HepG2 (cell line): Measurements from ENCODE around the gene ASB17. TPM values are rescaled to one million over a fixed set of nuclear protein-coding genes. Genes with fewer than 3 reads are reported as not detected.

Experiments
- ATAC-seq: fragments of 200-7000 bp; cut with Tn5 transposase; 3 replicates; pipeline ENCODE4 v1.9.1; 2020; ENCODE audit warnings: mild to moderate bottlenecking, moderate library complexity
- BruUV-seq: library from RNA; stranded (reverse); fragments of 400-500 nt; replicated peaks from 2 replicates; lab custom pipeline; 2021; lab: Mats Ljungman, UMichigan
- CTCF ChIA-PET: fragments of 300-600 bp; formaldehyde crosslinking; extraction: SDS; loops from one replicate; lab custom pipeline; 2021; ENCODE audit warnings: low total read pairs, inconsistent platforms, low intra/inter-chr PET ratio; lab: Yijun Ruan, JAX
- POLR2A ChIA-PET: fragments of 350-600 bp; sonication (Branson Sonifier 250); formaldehyde crosslinking; loops from one replicate; lab custom pipeline; 2020; ENCODE audit warnings: antibody characterized with exemption, inconsistent platforms; lab: Yijun Ruan, JAX
- DNase-seq: peaks from one replicate; pipeline ENCODE4 v3.0.0-alpha.2; 2015; ENCODE audit warnings: low spot score
- FAIRE-seq: peaks from 3 replicates; lab custom pipeline; 2011; peaks lifted over from hg19 to GRCh38; lab: Jason Lieb, UNC
- H2AFZ ChIP-seq: one replicate; pipeline ENCODE4 v1.6.1; 2011; ENCODE audit warnings: low read length, inconsistent platforms
- H3K27ac ChIP-seq: fragments of 300-600 bp; 3 replicates; pipeline ENCODE4 v1.8.0; 2011; ENCODE audit warnings: mixed run types, mild to moderate bottlenecking, mixed read lengths, low read length, inconsistent platforms; ENCODE audit not compliant: insufficient read depth; ENCODE audit errors: extremely low read length
- H3K27me3 ChIP-seq, 2 experiments: fragments of 200-600 bp in 1 of 2; 2 replicates in 1 of 2; 3 replicates in 1 of 2; pipeline versions ENCODE4 v1.6.0 to v1.8.0; 2011; ENCODE audit warnings: low read length in 2 of 2, mild to moderate bottlenecking in 2 of 2, moderate library complexity in 2 of 2, inconsistent platforms in 1 of 2; ENCODE audit not compliant: insufficient read depth in 2 of 2, control insufficient read depth in 1 of 2
- H3K36me3 ChIP-seq, 2 experiments: fragments of 200-600 bp in 1 of 2; replicated peaks in 1 of 2; 2 replicates in 1 of 2; 3 replicates in 1 of 2; pipeline versions ENCODE4 v1.5.1 to v1.8.0; 2011; ENCODE audit warnings: low read length in 2 of 2, inconsistent platforms in 1 of 2; ENCODE audit not compliant: insufficient read depth in 2 of 2, control insufficient read depth in 1 of 2
- H3K4me1 ChIP-seq: 2 replicates; pipeline ENCODE4 v1.5.1; 2012; ENCODE audit warnings: low read length, inconsistent platforms; ENCODE audit not compliant: insufficient read depth
- H3K4me2 ChIP-seq: 2 replicates; pipeline ENCODE4 v1.6.0; 2011; ENCODE audit warnings: low read depth, low read length, inconsistent platforms
- H3K4me3 ChIP-seq, 3 experiments: fragments of 200-600 bp in 1 of 3; sonication (generic), shearing (Covaris generic) in 1 of 3; replicated peaks in 1 of 3; 2 replicates each; pipeline ENCODE4 v1.5.1; 2011 to 2016; ENCODE audit warnings: low read length in 3 of 3, inconsistent platforms in 2 of 3, low read depth in 2 of 3, mild to moderate bottlenecking in 2 of 3, control low read depth in 1 of 3, mixed read lengths in 1 of 3; ENCODE audit not compliant: insufficient read depth in 1 of 3
- H3K79me2 ChIP-seq: one replicate; pipeline ENCODE4 v1.6.1; 2011; ENCODE audit warnings: low read length, inconsistent platforms; ENCODE audit not compliant: insufficient read depth
- H3K9ac ChIP-seq: 2 replicates; pipeline ENCODE4 v1.6.0; 2011; ENCODE audit warnings: mild to moderate bottlenecking, low read depth, low read length, inconsistent platforms; ENCODE audit not compliant: insufficient read depth
- H3K9me3 ChIP-seq: 2 replicates; pipeline ENCODE4 v1.5.1; 2012; ENCODE audit warnings: mild to moderate bottlenecking, low read length
- H4K20me1 ChIP-seq: 2 replicates; pipeline ENCODE4 v1.6.0; 2011; ENCODE audit warnings: inconsistent platforms, mild to moderate bottlenecking, low read length, moderate library complexity; ENCODE audit not compliant: insufficient read depth
- AHDC1 ChIP-seq: sonication (generic); formaldehyde crosslinking; IDR thresholded peaks from 2 replicates; pipeline ENCODE4 v1.5.1; 2020; ENCODE audit warnings: mild to moderate bottlenecking, missing genetic modification reagents, borderline replicate concordance
- BCL6 ChIP-seq: IDR thresholded peaks from 2 replicates; pipeline ENCODE4 v1.6.1; 2016; ENCODE audit warnings: missing genetic modification reagents, missing compliant biosample characterization
- CAMTA2 ChIP-seq: sonication (generic); formaldehyde crosslinking; IDR thresholded peaks from 2 replicates; pipeline ENCODE4 v1.4.0; 2020; ENCODE audit warnings: mild to moderate bottlenecking, missing genetic modification reagents, borderline replicate concordance
- JUND ChIP-seq: sonication (generic); formaldehyde crosslinking; IDR thresholded peaks from 2 replicates; pipeline ENCODE4 v1.8.0; 2022; ENCODE audit warnings: mild to moderate bottlenecking, missing genetic modification reagents
- KAT8 ChIP-seq: IDR thresholded peaks from 2 replicates; pipeline ENCODE4 v1.6.1; 2016; ENCODE audit warnings: missing genetic modification reagents, missing compliant biosample characterization
- LCORL ChIP-seq, 2 experiments: fragments of 450-650 bp in 1 of 2; sonication (generic) in 1 of 2; formaldehyde crosslinking in 1 of 2; IDR thresholded peaks; 2 replicates each; pipeline versions ENCODE4 v1.5.0 to v1.6.1; 2017 to 2020; ENCODE audit warnings: antibody characterized with exemption in 1 of 2, missing genetic modification reagents in 1 of 2
- POLR2AphosphoS2 ChIP-seq: IDR thresholded peaks from 2 replicates; pipeline ENCODE4 v1.6.1; 2011; ENCODE audit warnings: low read depth, low read length, improper control_type of control experiment
- RARG ChIP-seq: sonication (generic); formaldehyde crosslinking; IDR thresholded peaks from 2 replicates; pipeline ENCODE4 v1.4.0; 2020; ENCODE audit warnings: low read depth, mild to moderate bottlenecking, missing genetic modification reagents
- TAF1 ChIP-seq: sonication (generic); formaldehyde crosslinking; IDR thresholded peaks from 2 replicates; pipeline ENCODE4 v1.4.0; 2020; ENCODE audit warnings: missing genetic modification reagents
- TCF12 ChIP-seq, 2 experiments: fragments of 450-650 bp in 1 of 2; sonication (generic) in 1 of 2; formaldehyde crosslinking in 1 of 2; IDR thresholded peaks; 2 replicates each; pipeline versions ENCODE4 v1.6.1 to v1.8.0; 2017 to 2022; ENCODE audit warnings: antibody characterized with exemption in 1 of 2, mild to moderate bottlenecking in 1 of 2, missing genetic modification reagents in 1 of 2, moderate library complexity in 1 of 2
- TGIF2 ChIP-seq: IDR thresholded peaks from 2 replicates; pipeline ENCODE4 v1.6.1; 2016; ENCODE audit warnings: control low read depth, missing compliant biosample characterization
- TMF1 ChIP-seq: sonication (generic); formaldehyde crosslinking; IDR thresholded peaks from 2 replicates; pipeline ENCODE4 v1.8.1; 2022; ENCODE audit warnings: low read depth, missing genetic modification reagents
- ZBTB38 ChIP-seq: sonication (generic); formaldehyde crosslinking; IDR thresholded peaks from 2 replicates; pipeline ENCODE4 v1.5.1; 2020; ENCODE audit warnings: mild to moderate bottlenecking, missing genetic modification reagents
- ZNF432 ChIP-seq: sonication (generic); formaldehyde crosslinking; IDR thresholded peaks from 2 replicates; pipeline ENCODE4 v1.5.0; 2020; ENCODE audit warnings: missing genetic modification reagents, mild to moderate bottlenecking, borderline replicate concordance
- ZNF674 ChIP-seq: sonication (generic); formaldehyde crosslinking; IDR thresholded peaks from 2 replicates; pipeline ENCODE4 v1.5.0; 2020; ENCODE audit warnings: low read depth, mild to moderate bottlenecking, missing genetic modification reagents
- ZNF780A ChIP-seq: sonication (generic); formaldehyde crosslinking; IDR thresholded peaks from 2 replicates; pipeline ENCODE4 v1.8.0; 2022; ENCODE audit warnings: mild to moderate bottlenecking, missing genetic modification reagents, moderate library complexity
- WGBS: methylation state at CpG from one replicate; pipeline ENCODE4 v1.1.6; 2017; ENCODE audit warnings: low lambda C conversion rate; 5-methylcytosine and 5-hydroxymethylcytosine counted together
- in situ Hi-C: cut with HindIII; loops from 2 replicates; pipeline ENCODE4 v1.10.0; 2017; ENCODE audit warnings: low pct_unique_long_range_greater_than_20kb; ENCODE audit not compliant: extremely low pct_ligation_motif_present
- intact Hi-C: fragments of 100-400 bp; cut with micrococcal nuclease; formaldehyde crosslinking; loops from one replicate; pipeline ENCODE4 v1.10.0; 2022; ENCODE audit not compliant: unreplicated experiment
- polyA plus RNA-seq, 8 experiments: library from polyadenylated mRNA; depleted of rRNA in 3 of 8; stranded (reverse) in 7 of 8; unstranded in 1 of 8; fragments of >200 nt; fragmentation: Illumina TruSeq in 4 of 8; extraction: Trizol in 4 of 8; gene quantifications; 2 replicates each; pipeline versions ENCODE4 v1.2.1 to v1.2.3, GENCODE V29; 2011 to 2016; ENCODE audit warnings: low read depth in 4 of 8, missing spikeins in 1 of 8, mixed read lengths in 1 of 8; ENCODE audit not compliant: insufficient read depth in 1 of 8
- total RNA-seq, 5 experiments: library from RNA; depleted of rRNA; stranded (reverse); fragments of >200 nt; fragmentation: Illumina TruSeq; extraction: Trizol; gene quantifications; 2 replicates each; pipeline ENCODE4 v1.2.3, GENCODE V29; 2016; ENCODE audit warnings: low read depth in 1 of 5

ASB17 gene
- total and polyA plus RNA-seq, 2 of the 13 experiments (the other 11 are each of a cell fraction or from before 2014, with no cell fraction given), result not detected

GRCh38 chr1:75884437-75884836 lies 47.8 kb downstream of the ASB17 start:
- Histone ChIP-seq H2AFZ (no peak overlapping the region), H3K36me3 (no peaks in the 10 kb centered on the region), H3K4me3 (no peak overlapping the region), H4K20me1 (no peaks in the 10 kb centered on the region), H3K9me3 (no peaks in the 10 kb centered on the region), H3K79me2 (no peaks in the 10 kb centered on the region), H3K27me3 (no peaks in the 10 kb centered on the region), H3K9ac (no peak overlapping the region), H3K27ac (no peak overlapping the region), H3K4me2 (no peak overlapping the region), H3K4me1 (no peaks in the 10 kb centered on the region)
- no peak for DNase-seq
- in situ Hi-C loops, result no loop called here
- intact Hi-C loops, result no loop called here
- TF ChIP-seq CAMTA2 (CRISPR knock-in tag) (no peak), TAF1 (CRISPR knock-in tag) (no peak), ZNF780A (no peak), ZNF432 (CRISPR knock-in tag) (no peak), JUND (no peak), ZBTB38 (no peak), TMF1 (CRISPR knock-in tag) (no peak), POLR2AphosphoS2 (no peak), LCORL (IDR thresholded peaks at IDR 0.05) (no peak), LCORL (CRISPR knock-in tag; IDR thresholded peaks at IDR 0.05) (no peak), RARG (CRISPR knock-in tag) (no peak)
- FAIRE-seq, result no peak
- no TSS peak for BruUV-seq
- POLR2A ChIA-PET, result no interaction called here
- ATAC-seq, result no peak
- CTCF ChIA-PET, result no interaction called here
- WGBS, result 7% methylated on average over 1 of the region's 1 CpG

- ChIA-PET CTCF (no interaction called here), POLR2A (no interaction called here)
- Histone ChIP-seq H3K36me3 (no peaks in the 10 kb centered on the region), H3K9ac (no peak overlapping the region), H3K4me3 (no peak overlapping the region), H3K4me2 (no peak overlapping the region), H3K27ac (no peak overlapping the region), H3K79me2 (no peaks in the 10 kb centered on the region), H4K20me1 (no peaks in the 10 kb centered on the region), H3K9me3 (no peaks in the 10 kb centered on the region), H3K27me3 (no peaks in the 10 kb centered on the region), H3K4me1 (no peaks in the 10 kb centered on the region), H2AFZ (no peak overlapping the region)
- DNase-seq, result no peak
- WGBS, result 0% methylated on average over 1 of the region's 1 CpG
- FAIRE-seq, result no peak
- intact Hi-C loops, result no loop called here
- no peak for ATAC-seq
- no TSS peak for BruUV-seq
- in situ Hi-C loops, result no loop called here
- no peak for TF ChIP-seq KAT8 (CRISPR knock-in tag)
- no peak for TF ChIP-seq TCF12 (IDR thresholded peaks at IDR 0.05)
- no peak for TF ChIP-seq TCF12 (CRISPR knock-in tag; IDR thresholded peaks at IDR 0.05)
- TF ChIP-seq AHDC1 (CRISPR knock-in tag), result no peak
- no peak for TF ChIP-seq BCL6
- no peak for TF ChIP-seq ZNF674
- TF ChIP-seq TGIF2, result no peak
Observed at GRCh38 chr1:75879985-75880384, 52.2 kb downstream of the ASB17 start.
